Ammon's horn (tissue), 1 donor: ENCODE data around the gene GPRASP2.

Source experiments
- DNase-seq: peaks from one replicate; pipeline ENCODE4 v3.0.0-alpha.2; 2016; ENCODE audit warnings: low spot score

Gene GPRASP2

DNA sequence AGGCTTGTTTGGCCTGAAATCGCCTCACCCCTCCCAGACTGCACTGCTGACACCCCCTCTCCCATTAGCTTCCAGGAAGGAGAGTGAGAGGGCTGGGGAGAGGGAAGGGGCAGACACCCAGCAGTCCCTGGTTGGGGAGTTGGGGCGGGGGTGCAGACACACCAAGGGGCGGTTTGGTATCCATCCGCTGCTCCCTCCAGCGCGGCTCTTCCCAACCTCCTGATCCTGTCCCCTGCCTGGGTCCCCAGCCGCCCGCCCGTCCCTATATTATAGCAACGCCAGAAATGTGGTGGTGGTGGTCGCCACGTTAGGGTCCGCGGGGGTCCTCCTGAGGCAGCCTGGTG is 33.2 kb downstream of the GPRASP2 start:
- DNase-seq: no peak

- DNase-seq: no peak
Observed at GRCh38 chrX:102745857-102746584, 33.8 kb downstream of the GPRASP2 start.

GRCh38 chrX:102765217-102765616 is 53.0 kb downstream of the GPRASP2 start:
- no peak for DNase-seq

GRCh38 chrX:102765809-102766208 is 53.6 kb downstream of the GPRASP2 start:
- peak; percentile 3 for DNase-seq

DNA sequence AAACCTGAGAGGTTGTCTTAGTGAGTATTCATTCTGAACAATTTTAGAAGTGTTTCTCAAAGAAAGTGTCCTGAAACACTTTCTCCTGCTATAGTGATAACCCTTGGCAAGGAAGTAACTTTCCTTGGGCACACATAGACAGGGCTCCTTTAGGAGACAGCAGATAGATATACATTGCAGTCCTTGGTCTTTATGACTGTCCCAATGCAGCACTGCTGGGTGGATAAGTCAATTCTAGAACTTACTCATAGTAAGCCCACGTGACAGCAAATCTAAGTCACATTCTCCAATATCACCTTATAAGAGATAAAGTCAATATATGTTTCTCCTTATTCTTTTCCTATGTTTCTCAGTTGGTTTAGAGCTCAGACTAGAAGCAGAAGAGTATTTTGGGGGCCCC is 55.0 kb downstream of the GPRASP2 start:
- no peak for DNase-seq
